NCI-H524 (cell line): Measurements from ENCODE around the gene PMP22.

Experiments used
- DNase-seq, 2 experiments: peaks; one replicate each; lab custom pipeline; 2025; lab: John Stamatoyannopoulos, UW

PMP22 gene

GRCh38 chr17:15273141-15273793, 8.1 kb upstream of the PMP22 start:
- no peak for DNase-seq

- no peak for DNase-seq
These were observed 6.6 kb upstream of the PMP22 start for GRCh38 chr17:15271741-15272140.

DNA sequence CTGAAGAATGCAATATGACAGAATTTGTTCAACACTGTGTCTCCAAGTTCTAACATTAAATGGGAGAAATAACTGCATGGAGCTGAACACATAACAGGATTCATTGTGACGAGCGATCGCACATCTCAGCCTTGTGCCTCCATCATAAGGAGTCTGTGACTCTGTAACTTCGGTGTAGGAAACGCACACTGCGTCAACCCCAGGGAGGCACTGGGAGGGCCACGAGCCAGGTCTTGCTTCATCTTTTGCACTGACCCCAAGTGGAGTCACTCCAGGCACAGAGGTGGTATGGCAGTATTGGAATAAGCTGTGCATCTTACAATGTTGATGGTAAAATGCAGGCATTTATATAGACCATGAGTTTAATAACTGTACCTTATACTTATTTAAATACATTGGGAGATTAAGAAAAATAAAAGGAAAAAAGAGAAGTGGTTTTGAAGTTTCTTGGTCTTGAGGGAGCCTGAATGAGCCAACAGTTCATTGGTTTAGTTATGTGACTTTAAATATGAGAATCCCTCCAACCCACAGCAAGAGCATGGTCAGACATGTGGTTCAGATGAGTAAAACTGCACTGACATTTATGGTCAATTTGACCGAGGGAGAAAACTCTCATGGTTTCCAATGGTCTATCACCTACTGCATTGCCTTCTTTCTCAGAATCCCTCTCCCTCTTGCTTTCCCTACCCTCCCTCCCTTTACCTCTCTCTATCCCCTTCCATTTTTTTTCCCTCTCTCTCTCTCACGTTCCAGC, 5.7 kb upstream of the PMP22 start:
- no peak for DNase-seq

DNA sequence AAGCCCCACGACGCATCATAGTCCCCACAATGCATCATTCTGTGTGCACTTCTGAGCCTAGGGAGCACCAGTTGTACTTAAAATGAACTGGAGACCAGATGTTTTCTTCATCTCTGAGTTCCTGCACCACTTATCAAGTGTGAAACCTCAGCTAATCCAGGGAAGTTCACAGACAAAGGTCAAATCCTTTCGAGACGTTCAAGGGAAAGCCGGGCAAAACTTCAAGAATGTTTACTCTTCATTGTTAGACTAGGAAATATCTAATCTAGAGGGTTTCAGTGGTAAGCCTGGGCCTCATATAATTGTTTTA, 4.6 kb upstream of the PMP22 start:
- DNase-seq: no peak

DNA sequence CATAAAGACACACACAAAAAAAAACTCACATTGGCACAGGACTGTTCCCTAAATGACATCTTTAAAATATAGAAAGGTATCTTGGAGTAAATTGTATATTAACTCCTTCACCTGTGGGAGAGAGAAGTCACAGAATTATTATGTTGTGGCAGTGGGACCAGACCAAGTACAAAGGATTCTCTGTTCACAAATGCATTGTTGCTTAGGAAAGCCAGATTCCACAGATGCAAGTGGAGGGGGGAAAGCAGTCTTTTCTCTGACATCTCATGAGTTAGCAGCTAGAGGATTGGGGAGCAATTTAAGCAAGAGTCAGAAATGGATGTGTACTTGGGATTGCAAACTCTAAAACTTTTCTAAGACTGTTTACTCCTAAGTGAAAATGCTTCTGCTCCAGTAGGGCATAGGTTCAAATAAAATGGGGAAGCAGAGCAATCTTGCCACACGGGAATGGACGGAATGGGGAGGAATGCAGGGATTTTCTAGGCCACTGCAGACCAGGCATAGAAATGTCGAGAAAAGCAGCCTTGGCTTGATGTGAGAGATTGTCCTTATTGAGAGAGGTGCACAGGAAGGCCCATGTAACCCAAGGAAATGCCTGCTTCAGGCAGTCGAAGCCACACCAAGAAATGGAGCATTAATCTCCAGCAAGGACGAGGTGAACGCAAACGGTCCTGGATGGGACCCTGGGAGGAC, 4.1 kb upstream of the PMP22 start:
- DNase-seq: no peak

DNA sequence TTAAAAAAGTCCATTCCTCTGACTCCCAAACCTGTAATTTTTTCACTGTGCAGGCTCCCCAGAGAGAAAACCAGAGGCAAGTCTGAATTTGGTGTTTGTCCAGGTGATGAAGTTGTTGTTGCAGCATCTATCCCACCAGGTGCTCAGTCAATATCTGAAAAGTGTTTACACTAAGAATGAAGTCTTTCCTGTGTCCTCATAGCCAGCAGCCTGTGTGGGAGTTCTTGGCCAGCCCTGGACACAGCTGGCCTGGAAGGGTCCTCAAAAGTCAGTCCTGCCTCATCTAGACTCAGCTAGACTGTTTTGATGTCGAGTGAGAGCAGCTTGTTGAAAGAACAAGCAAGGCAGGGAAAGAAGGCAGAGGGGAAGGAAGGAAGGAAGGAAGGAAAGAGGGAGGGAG, 3.3 kb upstream of the PMP22 start:
- no peak for DNase-seq

DNA sequence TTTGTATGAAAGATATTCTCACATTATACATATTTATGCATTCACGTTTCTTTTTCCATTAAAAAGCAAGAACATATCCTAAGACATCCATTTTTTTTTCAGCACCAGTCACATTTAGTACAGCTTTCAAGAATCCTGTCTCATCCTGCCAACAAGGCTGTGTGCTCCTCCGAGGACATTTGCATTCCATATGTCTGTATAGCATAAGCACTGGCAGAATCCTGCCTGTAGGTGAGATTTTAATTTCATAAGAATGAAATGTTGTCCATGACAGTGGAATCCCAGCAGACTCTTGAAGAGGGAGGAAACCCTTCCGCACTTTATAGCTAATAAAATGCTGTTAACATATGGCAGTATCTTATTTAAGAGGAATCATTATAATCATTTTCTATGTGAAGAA, 2.9 kb upstream of the PMP22 start:
- DNase-seq: no peak

DNA sequence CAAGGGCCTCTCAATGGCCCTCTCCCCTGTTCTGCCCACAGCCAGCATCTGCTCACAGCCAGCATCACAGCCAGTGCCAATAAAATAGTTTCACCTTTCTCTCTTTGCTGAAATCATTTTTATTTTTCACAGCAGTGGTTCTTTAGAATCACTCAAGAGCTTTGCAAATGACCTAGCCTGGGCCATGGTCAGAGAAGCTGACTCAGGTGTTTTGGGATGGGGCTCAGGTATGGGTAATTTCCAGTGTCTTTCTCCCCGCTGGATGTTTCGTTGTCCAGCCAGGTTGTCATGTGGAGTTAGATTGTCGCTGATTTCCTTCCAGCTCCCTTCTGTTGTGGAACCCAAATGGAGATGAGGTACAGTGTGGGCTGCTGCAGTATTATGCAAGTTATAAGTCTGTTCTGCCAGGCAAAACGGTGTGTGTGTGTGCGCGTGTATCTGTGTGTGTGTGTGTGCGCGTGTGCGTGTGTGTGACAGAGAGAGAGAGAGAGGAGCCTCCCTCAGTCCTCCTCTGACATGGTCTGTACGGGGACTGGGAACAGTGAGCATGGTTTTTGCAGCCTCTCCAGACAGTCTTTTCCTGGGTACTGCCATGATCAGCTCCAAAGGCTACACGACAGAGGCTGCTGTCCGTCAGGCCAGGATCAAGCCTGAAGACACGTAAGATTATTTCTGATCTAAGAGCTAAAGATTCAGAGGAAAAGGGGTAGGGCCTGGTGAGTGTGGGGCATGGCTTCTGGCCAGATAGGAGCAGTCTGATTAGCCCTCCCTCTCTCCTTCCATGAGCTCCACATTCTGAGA, 1.4 kb upstream of the PMP22 start:
- no peak for DNase-seq

GRCh38 chr17:15264542-15264941, 584 bp downstream of the PMP22 start:
- DNase-seq: no peak

DNA sequence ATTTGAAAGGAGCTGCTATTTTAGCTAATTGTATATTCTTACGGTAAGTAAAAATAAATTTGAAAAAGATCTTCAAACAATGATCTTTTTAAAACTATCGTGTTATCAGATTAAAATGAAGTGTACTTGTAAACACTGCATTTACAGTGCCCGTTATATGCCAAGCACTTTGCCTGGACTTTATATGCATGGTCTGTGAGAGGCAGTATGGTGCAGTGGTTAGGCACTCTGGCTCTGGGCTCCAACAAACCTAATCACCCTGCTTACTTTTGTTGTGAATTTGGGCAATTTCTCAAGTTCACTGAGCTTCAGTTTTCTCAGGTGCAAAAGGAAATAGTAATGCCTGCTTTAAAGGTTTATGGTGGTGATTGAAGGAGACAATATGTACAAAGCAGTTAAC, 1.4 kb downstream of the PMP22 start:
- no peak for DNase-seq

- no peak for DNase-seq
These were observed 1.9 kb downstream of the PMP22 start for GRCh38 chr17:15263206-15263579.

GRCh38 chr17:15262291-15263205, 2.6 kb downstream of the PMP22 start:
- DNase-seq: no peak

DNA sequence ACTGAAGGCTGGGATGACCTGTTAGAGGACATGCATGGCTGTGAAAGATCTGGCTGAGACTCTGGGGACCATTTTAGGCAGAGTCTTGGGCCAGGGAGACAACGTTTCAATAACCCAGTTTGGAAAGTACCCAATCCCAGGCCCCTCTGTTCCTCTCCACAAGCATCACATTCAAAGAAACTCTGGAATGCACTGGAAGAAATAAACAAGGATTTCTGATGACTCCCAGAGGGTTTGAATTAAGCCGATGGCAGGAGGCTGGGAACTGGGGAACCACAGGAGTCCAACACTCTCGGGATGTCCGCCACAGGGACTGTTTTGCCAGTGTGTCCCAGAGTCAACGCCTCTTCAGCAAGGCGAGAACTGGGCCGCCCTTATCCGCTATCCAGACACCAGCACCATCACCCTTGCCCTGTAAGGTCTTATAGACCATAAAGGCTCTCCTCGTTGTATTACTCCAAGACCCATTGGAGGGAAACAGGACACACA, 3.3 kb downstream of the PMP22 start:
- DNase-seq: no peak

DNA sequence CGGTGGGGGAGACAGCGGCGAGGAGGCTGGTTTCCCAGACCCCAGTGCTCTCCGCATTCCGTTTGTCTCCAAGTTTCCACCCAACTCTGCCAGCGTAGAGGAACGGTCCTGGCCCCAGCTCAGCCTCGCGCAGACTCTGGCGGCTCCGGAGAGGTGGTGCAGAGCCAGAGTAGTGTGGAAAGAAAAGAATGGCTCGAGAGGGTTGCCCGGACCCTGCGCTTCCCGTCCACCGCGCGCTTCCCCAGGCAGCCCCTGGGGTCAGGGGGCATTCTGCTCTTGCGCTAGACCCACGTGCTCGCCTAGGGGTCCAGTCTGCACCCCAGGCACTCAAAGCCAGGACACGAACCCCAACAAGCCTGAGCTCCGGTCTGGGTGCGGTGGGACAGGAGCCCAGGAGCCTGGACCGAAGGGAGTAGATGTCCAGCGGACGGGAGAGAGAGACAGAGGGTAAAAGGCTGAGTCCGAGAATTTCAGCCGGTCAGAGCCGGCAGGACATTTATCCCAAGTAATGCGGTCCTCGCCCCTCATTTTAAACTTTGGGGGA, 3.8 kb downstream of the PMP22 start:
- peak in 1 of 2 experiments; percentile 26 for DNase-seq

GRCh38 chr17:15260376-15261257, 4.5 kb downstream of the PMP22 start:
- DNase-seq: peak; percentile 37 to 70

DNA sequence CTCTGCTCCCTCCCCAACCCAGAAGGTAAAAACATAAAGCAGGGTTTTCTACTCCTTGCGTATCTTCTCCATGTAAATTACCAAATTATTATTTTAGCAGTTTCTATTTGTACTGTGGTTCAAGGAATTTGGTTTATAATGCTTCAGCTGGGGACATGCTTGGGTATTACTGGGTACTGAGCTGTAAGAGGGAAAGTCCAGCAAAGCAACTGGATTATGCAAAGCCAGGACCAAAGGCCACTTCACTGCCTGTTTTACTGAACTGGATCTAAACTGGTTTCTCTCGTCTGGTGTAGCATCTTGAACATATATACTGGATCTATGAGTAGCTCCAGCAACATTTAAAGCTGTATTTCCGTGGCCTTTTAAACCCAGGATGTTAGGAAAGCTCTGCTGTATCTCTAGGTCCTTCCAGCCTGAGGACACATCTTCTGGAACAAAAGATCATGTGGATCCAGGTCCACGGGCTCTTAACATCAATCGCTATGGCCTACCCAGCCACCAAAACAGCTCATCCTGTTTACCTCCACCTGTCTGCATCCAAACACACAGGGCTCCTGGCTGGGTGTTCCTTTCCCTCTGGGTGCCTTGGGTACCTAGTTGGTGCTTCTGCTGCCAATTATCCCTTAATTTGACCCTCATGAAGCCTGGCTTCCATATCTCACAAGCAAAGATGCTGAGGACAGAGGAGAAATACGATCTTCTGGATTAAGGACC, 7.2 kb downstream of the PMP22 start:
- DNase-seq: no peak

GRCh38 chr17:15257258-15257788, 7.8 kb downstream of the PMP22 start:
- peak; percentile 38 to 73 for DNase-seq

DNA sequence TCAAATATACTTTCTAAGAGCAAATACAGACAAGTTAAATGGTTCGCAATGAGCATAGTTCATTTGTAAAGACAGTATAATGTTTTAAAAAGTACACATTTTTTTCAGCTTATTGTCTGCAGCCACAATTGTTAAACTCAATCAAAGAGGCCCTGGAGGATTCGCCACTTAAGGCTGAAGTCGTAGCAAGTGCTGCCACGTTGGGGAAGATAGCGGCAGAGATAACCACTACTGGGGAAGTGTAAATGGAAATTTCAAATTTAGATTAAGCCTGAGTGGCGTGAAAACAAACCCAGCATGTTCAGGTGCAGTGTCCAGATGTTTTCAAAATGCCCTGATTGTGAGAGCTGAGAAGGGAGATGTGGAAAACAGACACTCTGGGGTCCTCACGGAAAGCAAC, 8.4 kb downstream of the PMP22 start:
- no peak for DNase-seq
